GM19025 (cell line): ENCODE measurements around the gene CTSE.

Experiments used
- ATAC-seq: cut with Tn5 transposase; IDR thresholded peaks from one replicate; pipeline ENCODE4 v1.9.1; 2021; ENCODE audit warnings: mild to moderate bottlenecking, low read depth, moderate library complexity; ENCODE audit not compliant: unreplicated experiment

Gene CTSE

GRCh38 chr1:206050655-206051235, 27.1 kb upstream of the CTSE start:
- peak; percentile 83 for ATAC-seq

GRCh38 chr1:206049919-206050600, 26.4 kb upstream of the CTSE start:
- no peak for ATAC-seq

GRCh38 chr1:206049293-206049692, 25.6 kb upstream of the CTSE start:
- peak; percentile 35 for ATAC-seq

- no peak for ATAC-seq
Observed at GRCh38 chr1:206048582-206048981, 24.9 kb upstream of the CTSE start.

GRCh38 chr1:206047271-206047670, 23.6 kb upstream of the CTSE start:
- no peak for ATAC-seq

GRCh38 chr1:206041640-206042039, 17.9 kb upstream of the CTSE start:
- ATAC-seq = no peak

- ATAC-seq = no peak
Observed at GRCh38 chr1:206040328-206040727, 16.6 kb upstream of the CTSE start.

GRCh38 chr1:206039046-206039973, 15.6 kb upstream of the CTSE start:
- ATAC-seq = no peak

- no peak for ATAC-seq
Observed at GRCh38 chr1:206037581-206037980, 13.9 kb upstream of the CTSE start.

- no peak for ATAC-seq
Observed at GRCh38 chr1:206036663-206037455, 13.2 kb upstream of the CTSE start.

GRCh38 chr1:206035027-206035426, 11.3 kb upstream of the CTSE start:
- ATAC-seq = no peak

GRCh38 chr1:206032380-206033140, 8.9 kb upstream of the CTSE start:
- no peak for ATAC-seq

GRCh38 chr1:206030714-206031113, 7.0 kb upstream of the CTSE start:
- no peak for ATAC-seq

GRCh38 chr1:206030191-206030590, 6.5 kb upstream of the CTSE start:
- ATAC-seq = no peak

- no peak for ATAC-seq
Observed at GRCh38 chr1:206029484-206029883, 5.8 kb upstream of the CTSE start.

GRCh38 chr1:206025283-206025820, 1.7 kb upstream of the CTSE start:
- ATAC-seq = no peak

GRCh38 chr1:206022766-206023165, 929 bp downstream of the CTSE start:
- no peak for ATAC-seq

- ATAC-seq = no peak
Observed at GRCh38 chr1:206021626-206022365, 1.9 kb downstream of the CTSE start.
